Neural cell (in vitro differentiated cells): ENCODE data around the gene TEX22.

ENCODE experiments used
- CTCF ChIP-seq: fragments of 450-650 bp; IDR thresholded peaks from 2 replicates; pipeline ENCODE4 v1.5.1; 2014; ENCODE audit warnings: antibody characterized with exemption, mild to moderate bottlenecking, moderate library complexity; ENCODE audit not compliant: poor library complexity, severe bottlenecking
- EP300 ChIP-seq: fragments of 450-650 bp; conservative IDR thresholded peaks from 2 replicates; pipeline ENCODE4 v1.6.1; 2014; ENCODE audit warnings: antibody characterized with exemption, mild to moderate bottlenecking, moderate library complexity; ENCODE audit not compliant: poor library complexity, severe bottlenecking
- EZH2 ChIP-seq: fragments of 200-600, 300-800 bp; shearing (Covaris generic), sonication (generic); IDR thresholded peaks from 2 replicates; pipeline ENCODE4 v1.6.1; 2014; ENCODE audit warnings: antibody characterized with exemption, low read length, borderline replicate concordance, mild to moderate bottlenecking; ENCODE audit not compliant: insufficient read depth, poor library complexity, severe bottlenecking
- POLR2AphosphoS5 ChIP-seq: IDR thresholded peaks from 2 replicates; pipeline ENCODE4 v1.6.1; 2012
- RAD21 ChIP-seq: fragments of 450-650 bp; conservative IDR thresholded peaks from 2 replicates; pipeline ENCODE4 v1.6.1; 2014; ENCODE audit warnings: antibody characterized with exemption, mild to moderate bottlenecking, moderate library complexity
- TAF1 ChIP-seq: IDR thresholded peaks from 2 replicates; pipeline ENCODE4 v1.6.1; 2012; ENCODE audit warnings: low read depth

- no peak for TF ChIP-seq CTCF
- no peak for TF ChIP-seq POLR2AphosphoS5
- no peak for TF ChIP-seq EP300
- no peak for TF ChIP-seq EZH2
- TF ChIP-seq RAD21, result no peak
- TF ChIP-seq TAF1, result no peak
Measured at GRCh38 chr14:105386581-105387529, 11.5 kb upstream of the TEX22 start.
